Adrenal gland (tissue), 5 donors: Measurements from ENCODE around the gene TSFM.

Source experiments
- POLR2A ChIP-seq, 2 donors: fragments of 450-650 bp; IDR thresholded peaks; one replicate each; pipeline ENCODE4 v1.6.1; 2017; ENCODE audit warnings: antibody characterized with exemption in 2 of 2, mild to moderate bottlenecking in 2 of 2, moderate library complexity in 1 of 2
- TF ChIP-seq, protein P1 (sequence below), 6 experiments: fragments of 450-650 bp in 4 of 6; fragments of 200-600 bp in 2 of 6; sonication (generic) in 1 of 6; IDR thresholded peaks; 1 replicate in 5 of 6; 2 replicates in 1 of 6; pipeline versions ENCODE4 v1.5.1 to v1.8.0; 2016 to 2021; ENCODE audit warnings: antibody characterized with exemption in 6 of 6, mild to moderate bottlenecking in 2 of 6, moderate library complexity in 1 of 6
- donor health status: DM: no; HTN: no; CAD: no.

DNA sequence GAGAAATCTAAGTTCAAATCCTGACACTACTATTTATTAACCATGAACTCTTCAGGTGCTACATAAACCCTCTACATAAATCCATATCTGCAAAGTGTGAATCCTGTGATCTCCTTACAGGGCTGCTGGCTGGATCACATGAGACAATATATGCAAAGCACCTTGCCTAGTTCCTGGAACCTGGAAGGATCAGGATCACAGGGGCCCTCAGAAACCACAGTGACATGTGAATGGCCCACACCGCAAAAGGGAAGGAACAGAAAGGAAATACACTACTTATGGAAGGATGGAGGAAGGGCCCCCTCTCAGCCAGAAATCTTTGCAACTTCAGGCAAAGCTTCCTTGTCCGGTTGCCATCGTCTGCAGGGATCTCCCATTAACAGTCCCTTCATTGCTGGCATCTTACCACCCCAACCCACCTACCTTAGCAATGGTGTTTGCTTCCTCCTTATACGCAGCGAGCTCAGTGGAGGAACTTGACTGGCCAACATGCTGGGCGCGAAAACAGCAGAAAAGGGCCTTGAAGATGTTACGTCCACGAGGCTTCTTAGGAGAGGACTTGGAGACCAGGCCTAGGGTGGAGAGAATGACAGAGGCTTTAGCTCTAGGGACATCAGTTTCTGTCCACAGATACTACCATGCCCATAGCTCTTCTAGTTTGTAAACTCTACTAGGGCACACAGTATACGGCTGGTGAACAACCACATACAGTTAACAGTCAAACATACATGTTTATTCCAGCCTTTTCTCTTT is 46.6 kb downstream of the TSFM start:
- TF ChIP-seq, protein P1, sequence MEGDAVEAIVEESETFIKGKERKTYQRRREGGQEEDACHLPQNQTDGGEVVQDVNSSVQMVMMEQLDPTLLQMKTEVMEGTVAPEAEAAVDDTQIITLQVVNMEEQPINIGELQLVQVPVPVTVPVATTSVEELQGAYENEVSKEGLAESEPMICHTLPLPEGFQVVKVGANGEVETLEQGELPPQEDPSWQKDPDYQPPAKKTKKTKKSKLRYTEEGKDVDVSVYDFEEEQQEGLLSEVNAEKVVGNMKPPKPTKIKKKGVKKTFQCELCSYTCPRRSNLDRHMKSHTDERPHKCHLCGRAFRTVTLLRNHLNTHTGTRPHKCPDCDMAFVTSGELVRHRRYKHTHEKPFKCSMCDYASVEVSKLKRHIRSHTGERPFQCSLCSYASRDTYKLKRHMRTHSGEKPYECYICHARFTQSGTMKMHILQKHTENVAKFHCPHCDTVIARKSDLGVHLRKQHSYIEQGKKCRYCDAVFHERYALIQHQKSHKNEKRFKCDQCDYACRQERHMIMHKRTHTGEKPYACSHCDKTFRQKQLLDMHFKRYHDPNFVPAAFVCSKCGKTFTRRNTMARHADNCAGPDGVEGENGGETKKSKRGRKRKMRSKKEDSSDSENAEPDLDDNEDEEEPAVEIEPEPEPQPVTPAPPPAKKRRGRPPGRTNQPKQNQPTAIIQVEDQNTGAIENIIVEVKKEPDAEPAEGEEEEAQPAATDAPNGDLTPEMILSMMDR (IDR thresholded peaks at IDR 0.05): no peak
- TF ChIP-seq POLR2A (IDR thresholded peaks at IDR 0.05): no peak
